Body of pancreas (tissue), 4 donors: ENCODE data around the gene CCER1. TPM values are rescaled to one million over a fixed set of nuclear protein-coding genes. Genes with fewer than 3 reads are reported as not detected.

Experiments
- ATAC-seq: fragments of 150-250 bp; one replicate; pipeline ENCODE4 v1.9.1; 2016
- DNase-seq, 4 donors: peaks; one replicate each; pipeline ENCODE4 v3.0.0-alpha.2; 2019
- H3K27ac ChIP-seq, 4 donors: fragments of 200-600 bp; sonication (generic); 1 replicate in 3 of 4; 2 replicates in 1 of 4; pipeline versions ENCODE4 v1.5.1 to v1.6.1; 2016 to 2019; ENCODE audit warnings: mild to moderate bottlenecking in 1 of 4, mixed read lengths in 1 of 4, moderate library complexity in 1 of 4
- H3K27me3 ChIP-seq, 2 donors: fragments of 200-600 bp; sonication (generic); one replicate each; pipeline ENCODE4 v1.6.0; 2016; ENCODE audit warnings: mild to moderate bottlenecking in 1 of 2
- H3K36me3 ChIP-seq, 2 donors: fragments of 200-600 bp; sonication (generic); replicated peaks in 1 of 2; 2 replicates each; pipeline ENCODE4 v1.5.1; 2016; ENCODE audit warnings: low read depth in 2 of 2; ENCODE audit not compliant: insufficient read depth in 1 of 2
- H3K4me1 ChIP-seq: fragments of 200-600 bp; sonication (generic); one replicate; pipeline ENCODE4 v1.6.0; 2016
- H3K4me3 ChIP-seq, 2 donors: fragments of 200-600 bp; sonication (generic); 1 replicate in 1 of 2; 2 replicates in 1 of 2; pipeline ENCODE4 v1.5.1; 2016 to 2019
- H3K9me3 ChIP-seq, 3 donors: fragments of 200-600 bp; sonication (generic); 1 replicate in 2 of 3; 2 replicates in 1 of 3; pipeline ENCODE4 v1.5.1; 2016
- POLR2A ChIP-seq, 3 donors: fragments of 450-650 bp; IDR thresholded peaks; one replicate each; pipeline ENCODE4 v1.6.1; 2016; ENCODE audit warnings: antibody characterized with exemption in 3 of 3, mild to moderate bottlenecking in 2 of 3
- WGBS, 2 donors: methylation state at CpG; one replicate each; pipeline ENCODE4 v1.1.5; 2017; 5-methylcytosine and 5-hydroxymethylcytosine counted together
- intact Hi-C: fragments of 100-400 bp; cut with DNase I; formaldehyde crosslinking; loops from one replicate; pipeline ENCODE4 v1.15.1; 2023
- total RNA-seq, 2 donors: library from RNA; depleted of rRNA; stranded (reverse); fragments of >200 nt; gene quantifications; one replicate each; pipeline ENCODE4 v1.1.0, GENCODE V29; 2016
- TF ChIP-seq, protein P1 (sequence below), 7 experiments: fragments of 450-650 bp in 4 of 7; fragments of 200-600 bp in 3 of 7; sonication (generic) in 3 of 7; IDR thresholded peaks; one replicate each; pipeline ENCODE4 v1.5.1; 2016 to 2019; ENCODE audit warnings: antibody characterized with exemption in 7 of 7

CCER1 gene
- total RNA-seq, 2 donors from 2014 or later: not detected

DNA sequence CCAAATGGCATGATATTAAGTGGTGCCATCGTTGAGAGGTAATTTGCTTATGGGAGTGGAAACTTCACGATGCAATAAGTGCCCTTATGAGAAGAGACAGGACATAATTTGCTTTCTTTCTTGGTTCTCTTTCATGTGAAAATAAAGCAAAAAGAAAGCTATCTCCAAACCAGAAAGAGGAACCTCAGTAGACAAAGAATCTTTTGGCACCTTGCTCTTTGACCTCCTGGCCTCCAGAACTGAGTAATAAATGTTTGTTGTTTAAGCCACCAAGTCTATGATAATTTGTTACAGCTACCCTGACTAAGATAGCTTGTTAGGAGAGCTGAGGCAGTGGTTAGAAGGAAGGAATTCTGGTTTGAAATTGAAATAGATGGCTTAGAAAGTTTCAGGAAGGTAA is 39.6 kb downstream of the CCER1 start:
- Histone ChIP-seq H3K4me1 (no peaks in the 10 kb centered on the region), H3K27ac (no peak overlapping the region), H3K4me3 (no peak overlapping the region), H3K36me3 (no peaks in the 10 kb centered on the region), H3K27me3 (no peaks in the 10 kb centered on the region), H3K9me3 (no peaks in the 10 kb centered on the region)
- no peak for TF ChIP-seq POLR2A (IDR thresholded peaks at IDR 0.05)
- TF ChIP-seq, protein P1, sequence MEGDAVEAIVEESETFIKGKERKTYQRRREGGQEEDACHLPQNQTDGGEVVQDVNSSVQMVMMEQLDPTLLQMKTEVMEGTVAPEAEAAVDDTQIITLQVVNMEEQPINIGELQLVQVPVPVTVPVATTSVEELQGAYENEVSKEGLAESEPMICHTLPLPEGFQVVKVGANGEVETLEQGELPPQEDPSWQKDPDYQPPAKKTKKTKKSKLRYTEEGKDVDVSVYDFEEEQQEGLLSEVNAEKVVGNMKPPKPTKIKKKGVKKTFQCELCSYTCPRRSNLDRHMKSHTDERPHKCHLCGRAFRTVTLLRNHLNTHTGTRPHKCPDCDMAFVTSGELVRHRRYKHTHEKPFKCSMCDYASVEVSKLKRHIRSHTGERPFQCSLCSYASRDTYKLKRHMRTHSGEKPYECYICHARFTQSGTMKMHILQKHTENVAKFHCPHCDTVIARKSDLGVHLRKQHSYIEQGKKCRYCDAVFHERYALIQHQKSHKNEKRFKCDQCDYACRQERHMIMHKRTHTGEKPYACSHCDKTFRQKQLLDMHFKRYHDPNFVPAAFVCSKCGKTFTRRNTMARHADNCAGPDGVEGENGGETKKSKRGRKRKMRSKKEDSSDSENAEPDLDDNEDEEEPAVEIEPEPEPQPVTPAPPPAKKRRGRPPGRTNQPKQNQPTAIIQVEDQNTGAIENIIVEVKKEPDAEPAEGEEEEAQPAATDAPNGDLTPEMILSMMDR (IDR thresholded peaks at IDR 0.05): no peak
- 60 to 63% methylated on average over 2 of the region's 2 CpGs for WGBS, 2 donors
- ATAC-seq (no peak), DNase-seq (no peak)
- intact Hi-C loops: no loop called here

DNA sequence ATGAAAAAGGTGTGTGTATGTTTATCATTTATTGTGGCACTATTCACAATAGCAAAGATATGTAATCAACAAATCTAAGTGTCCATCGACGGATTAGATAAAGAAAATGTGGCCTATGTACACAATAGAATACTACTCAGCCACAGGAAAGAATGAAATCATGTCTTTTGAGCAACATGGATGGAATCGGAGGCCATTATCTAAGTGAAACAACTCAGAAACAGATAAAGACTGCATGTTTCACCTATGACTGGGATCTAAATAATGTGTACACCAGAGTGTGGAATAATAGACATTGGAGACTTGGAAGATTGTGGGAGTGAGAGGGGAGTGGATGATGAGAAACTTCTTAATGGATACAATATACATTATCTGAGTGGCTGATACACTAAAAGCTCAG is 44.0 kb downstream of the CCER1 start:
- Histone ChIP-seq H3K36me3 (no peaks in the 10 kb centered on the region), H3K9me3 (no peaks in the 10 kb centered on the region), H3K27ac (no peak overlapping the region), H3K4me3 (no peak overlapping the region), H3K4me1 (no peaks in the 10 kb centered on the region), H3K27me3 (no peaks in the 10 kb centered on the region)
- TF ChIP-seq POLR2A (IDR thresholded peaks at IDR 0.05): no peak
- TF ChIP-seq, protein P1 (IDR thresholded peaks at IDR 0.05): no peak
- DNase-seq (no peak), ATAC-seq (no peak)
- intact Hi-C loops: no loop called here
- WGBS, 2 donors: 37 to 51% methylated on average over 3 of the region's 3 CpGs

DNA sequence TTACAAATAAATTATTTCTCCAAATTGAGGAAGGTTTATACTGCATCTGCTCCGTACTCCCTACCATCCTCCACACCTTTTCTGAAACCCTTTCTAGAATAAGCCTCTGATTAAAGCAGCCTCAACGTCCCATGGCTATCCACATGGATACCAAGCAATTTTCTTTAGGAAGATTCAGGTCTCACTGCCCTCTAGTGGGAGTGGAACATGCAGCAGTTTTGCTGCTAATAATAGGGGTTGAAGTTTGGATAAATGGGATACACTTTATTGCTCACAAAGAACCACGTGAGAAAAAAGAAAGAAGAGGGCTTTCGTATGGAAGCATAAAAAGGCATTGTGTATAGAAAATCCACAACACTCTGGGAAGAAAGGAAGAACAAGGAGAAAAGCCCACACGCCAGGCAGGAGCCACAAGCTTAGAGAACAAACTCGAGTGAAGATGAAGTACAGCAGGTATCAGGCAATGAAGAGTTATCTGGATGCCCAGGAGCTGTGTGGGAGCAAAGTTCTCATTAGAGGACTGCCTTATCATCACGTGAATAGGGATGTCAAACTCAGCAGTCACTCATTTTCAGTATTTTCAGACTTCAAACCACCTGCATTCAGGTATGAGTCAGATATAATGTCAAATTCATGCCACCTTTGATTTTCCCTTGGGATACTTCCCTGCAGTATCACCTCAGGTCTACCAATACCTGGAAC is 45.8 kb downstream of the CCER1 start:
- ATAC-seq (no peak), DNase-seq (peak; percentile 16 to 19 (median 18))

DNA sequence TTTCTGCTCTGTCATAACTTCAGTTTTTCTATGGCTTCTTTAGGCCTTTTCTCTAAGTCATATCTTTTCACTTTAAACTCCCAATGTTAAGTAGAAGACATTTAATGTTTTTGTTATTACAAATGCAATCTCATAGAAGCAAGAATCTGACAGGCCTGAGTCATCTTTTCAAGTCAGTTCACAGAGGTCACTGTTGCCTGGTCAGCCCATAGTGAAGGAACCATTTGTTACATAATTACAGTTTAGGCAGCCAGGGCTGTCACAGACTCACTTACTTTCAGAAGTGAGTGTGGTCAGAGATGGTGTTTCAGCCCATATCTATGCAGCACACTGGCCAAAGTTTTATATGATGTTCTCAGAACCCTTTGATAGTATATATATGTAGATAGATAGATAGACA is 46.5 kb downstream of the CCER1 start:
- Histone ChIP-seq H3K36me3 (no peaks in the 10 kb centered on the region), H3K27ac (no peak overlapping the region), H3K9me3 (no peaks in the 10 kb centered on the region), H3K4me3 (no peak overlapping the region), H3K4me1 (no peaks in the 10 kb centered on the region), H3K27me3 (no peaks in the 10 kb centered on the region)
- no peak for ATAC-seq
- intact Hi-C loops: no loop called here
- peak in 1 of 4 donors; percentile 3 for DNase-seq
- no peak for TF ChIP-seq POLR2A (IDR thresholded peaks at IDR 0.05)
- TF ChIP-seq, protein P1 (IDR thresholded peaks at IDR 0.05): no peak

More for the DNA sequence above, 45.8 kb downstream of the CCER1 start:
- H3K9me3 ChIP-seq: no peaks in the 10 kb centered on the region
- 33 to 35% methylated on average over 7 of the region's 7 CpGs for WGBS, 2 donors
- intact Hi-C loops: no loop called here
- no peaks in the 10 kb centered on the region for H3K36me3 ChIP-seq
- TF ChIP-seq, protein P1 (IDR thresholded peaks at IDR 0.05): peak; percentile 29 to 54 (median 49)
- TF ChIP-seq POLR2A (IDR thresholded peaks at IDR 0.05): no peak
- H3K27ac ChIP-seq: no peak overlapping the region
- H3K27me3 ChIP-seq: no peaks in the 10 kb centered on the region
- no peaks in the 10 kb centered on the region for H3K4me1 ChIP-seq
- no peak overlapping the region for H3K4me3 ChIP-seq
